HEK293 (cell line): ENCODE measurements around the gene GALNT9.
A peak's percentile ranks its signal among the peaks of the same experiment; 100 is the strongest.

Source experiments
- CTCF ChIA-PET: fragments of 350-600 bp; formaldehyde crosslinking; extraction: SDS; loops from one replicate; lab custom pipeline; 2021; ENCODE audit warnings: antibody characterized with exemption; lab: Yijun Ruan, JAX
- POLR2A ChIA-PET: fragments of 300-600 bp; formaldehyde crosslinking; extraction: SDS; loops from one replicate; lab custom pipeline; 2020; ENCODE audit warnings: antibody characterized with exemption, inconsistent platforms; lab: Yijun Ruan, JAX
- H3K27ac ChIP-seq: fragments of 200-500 bp; sonication (Bioruptor generic); 2 replicates; pipeline ENCODE4 v1.5.1; 2014; ENCODE audit warnings: low read depth, low read length, control low read depth, inconsistent platforms; ENCODE audit errors: extremely low read depth
- H3K36me3 ChIP-seq, 2 experiments: fragments of 200-500 bp in 1 of 2; sonication (Bioruptor generic) in 1 of 2; 1 replicate in 1 of 2; 2 replicates in 1 of 2; pipeline ENCODE4 v1.5.1; 2014 to 2017; ENCODE audit warnings: inconsistent platforms in 2 of 2, low read length in 2 of 2; ENCODE audit not compliant: control insufficient read depth in 2 of 2, insufficient read depth in 1 of 2
- H3K4me1 ChIP-seq: fragments of 200-500 bp; sonication (Bioruptor generic); 2 replicates; pipeline ENCODE4 v1.5.1; 2014; ENCODE audit warnings: mild to moderate bottlenecking, low read length, inconsistent platforms; ENCODE audit not compliant: control insufficient read depth, insufficient read depth
- H3K4me3 ChIP-seq: 2 replicates; pipeline ENCODE4 v1.5.1; 2011; ENCODE audit warnings: low read depth, mild to moderate bottlenecking, control low read depth, low read length, moderate library complexity
- H3K9me3 ChIP-seq: fragments of 200-500 bp; sonication (Bioruptor generic); 2 replicates; pipeline ENCODE4 v1.5.1; 2014; ENCODE audit warnings: low read depth, low read length, inconsistent platforms; ENCODE audit not compliant: control insufficient read depth, insufficient read depth
- EGR2 ChIP-seq: fragments of 450-650 bp; formaldehyde crosslinking; IDR thresholded peaks from 2 replicates; pipeline ENCODE4 v1.5.1; 2016; ENCODE audit warnings: low read depth, missing biosample characterization, missing genetic modification characterization
- ZBTB10 ChIP-seq: fragments of 450-650 bp; formaldehyde crosslinking; IDR thresholded peaks from 2 replicates; pipeline ENCODE4 v1.5.1; 2016; ENCODE audit warnings: missing biosample characterization, missing genetic modification characterization
- ZBTB21 ChIP-seq: fragments of 450-650 bp; formaldehyde crosslinking; IDR thresholded peaks from 2 replicates; pipeline ENCODE4 v1.5.1; 2017; ENCODE audit warnings: missing biosample characterization, missing genetic modification characterization
- ZBTB6 ChIP-seq: fragments of 450-650 bp; formaldehyde crosslinking; IDR thresholded peaks from 2 replicates; pipeline ENCODE4 v1.5.1; 2017; ENCODE audit warnings: missing biosample characterization, missing genetic modification characterization
- ZBTB8A ChIP-seq: fragments of 450-650 bp; formaldehyde crosslinking; IDR thresholded peaks from 2 replicates; pipeline ENCODE4 v1.5.1; 2016; ENCODE audit warnings: missing biosample characterization, missing genetic modification characterization
- ZIC2 ChIP-seq: fragments of 450-650 bp; formaldehyde crosslinking; IDR thresholded peaks from 2 replicates; pipeline ENCODE4 v1.5.1; 2016; ENCODE audit warnings: missing biosample characterization, missing genetic modification characterization
- ZNF18 ChIP-seq: fragments of 450-650 bp; formaldehyde crosslinking; IDR thresholded peaks from 2 replicates; pipeline ENCODE4 v1.5.1; 2016; ENCODE audit warnings: missing biosample characterization, missing genetic modification characterization
- ZNF48 ChIP-seq: fragments of 450-650 bp; formaldehyde crosslinking; IDR thresholded peaks from 2 replicates; pipeline ENCODE4 v1.5.1; 2016; ENCODE audit warnings: missing biosample characterization, missing genetic modification characterization
- ZNF518A ChIP-seq: fragments of 450-650 bp; formaldehyde crosslinking; conservative IDR thresholded peaks from 2 replicates; pipeline ENCODE4 v1.5.1; 2016; ENCODE audit warnings: low read depth, missing biosample characterization, missing genetic modification characterization
- ZNF600 ChIP-seq: fragments of 450-650 bp; formaldehyde crosslinking; IDR thresholded peaks from 2 replicates; pipeline ENCODE4 v1.5.1; 2016; ENCODE audit warnings: missing biosample characterization, missing genetic modification characterization
- ZNF624 ChIP-seq: fragments of 450-650 bp; formaldehyde crosslinking; IDR thresholded peaks from 2 replicates; pipeline ENCODE4 v1.5.1; 2017; ENCODE audit warnings: missing biosample characterization, missing genetic modification characterization
- ZNF645 ChIP-seq: fragments of 450-650 bp; formaldehyde crosslinking; IDR thresholded peaks from 2 replicates; pipeline ENCODE4; 2016; ENCODE audit warnings: missing biosample characterization, missing genetic modification characterization
- ZNF664 ChIP-seq: fragments of 450-650 bp; formaldehyde crosslinking; IDR thresholded peaks from 2 replicates; pipeline ENCODE4 v1.5.1; 2016; ENCODE audit warnings: missing biosample characterization, missing genetic modification characterization
- ZSCAN16 ChIP-seq: fragments of 450-650 bp; formaldehyde crosslinking; IDR thresholded peaks from 2 replicates; pipeline ENCODE4 v1.5.1; 2016; ENCODE audit warnings: missing biosample characterization, missing genetic modification characterization

Gene GALNT9

GRCh38 chr12:132153501-132154340 lies 175.7 kb downstream of the GALNT9 start (continued):
- peak; percentile 53 for TF ChIP-seq ZBTB8A (tag by site-specific recombination)
- TF ChIP-seq ZNF48, result no peak
- peak; percentile 67 for TF ChIP-seq ZNF600 (tag by site-specific recombination)
- peak; percentile 85 for TF ChIP-seq ZIC2 (tag by site-specific recombination)
- TF ChIP-seq ZBTB6 (tag by site-specific recombination), result 0 out of 2 replicates have a peak, but pooled peaks have one; percentile 31
- peak; percentile 58; the same call in 1 of the 2 replicates for TF ChIP-seq ZBTB10 (tag by site-specific recombination)

GRCh38 chr12:132152953-132153352 lies 176.4 kb downstream of the GALNT9 start:
- H3K4me1 ChIP-seq, result no peaks in the 10 kb centered on the region
- no peaks in the 10 kb centered on the region for H3K9me3 ChIP-seq
- H3K36me3 ChIP-seq, result peaks cover 13 to 43% of the 10 kb centered on the region in 2 experiments; a peak in 2 of 3 replicates
- ChIA-PET CTCF (interaction anchor here (1.3 to 1.8 kb wide), 5 partner anchors 8 to 462 kb away, joined by 5 to 33 read pairs (median 13); no protein-coding TSS in a partner anchor), POLR2A (no interaction called here)
- TF ChIP-seq ZNF18 (tag by site-specific recombination) (peak; percentile 75), ZNF645 (tag by site-specific recombination) (no peak), ZBTB10 (tag by site-specific recombination) (peak; percentile 37; the same call in 1 of the 2 replicates)
- no peak overlapping the region for H3K4me3 ChIP-seq
- no peak overlapping the region for H3K27ac ChIP-seq

- H3K4me3 ChIP-seq, result no peak overlapping the region
- ChIA-PET POLR2A (interaction anchor here (0.7 kb wide), 1 partner anchor 144 kb away, joined by 4 read pairs; no protein-coding TSS in a partner anchor), CTCF (interaction anchor here (1.1 to 1.8 kb wide), 3 partner anchors 261 to 264 kb away, joined by 3 to 33 read pairs (median 3); no protein-coding TSS in a partner anchor)
- no peaks in the 10 kb centered on the region for H3K9me3 ChIP-seq
- H3K27ac ChIP-seq, result no peak overlapping the region
- no peaks in the 10 kb centered on the region for H3K4me1 ChIP-seq
- H3K36me3 ChIP-seq, result peaks cover 13 to 43% of the 10 kb centered on the region in 2 experiments; a peak in 2 of 3 replicates
- no peak for TF ChIP-seq ZNF518A (tag by site-specific recombination)
- TF ChIP-seq ZBTB21, result no peak
- no peak for TF ChIP-seq ZNF664 (tag by site-specific recombination)
- TF ChIP-seq EGR2 (tag by site-specific recombination), result peak; percentile 30; the same call in 1 of the 2 replicates
- no peak for TF ChIP-seq ZNF624 (tag by site-specific recombination)
- no peak for TF ChIP-seq ZSCAN16 (tag by site-specific recombination)
These were observed 177.0 kb downstream of the GALNT9 start for GRCh38 chr12:132152411-132152821.
